ENCODE results near the gene EEFSEC.

DNA sequence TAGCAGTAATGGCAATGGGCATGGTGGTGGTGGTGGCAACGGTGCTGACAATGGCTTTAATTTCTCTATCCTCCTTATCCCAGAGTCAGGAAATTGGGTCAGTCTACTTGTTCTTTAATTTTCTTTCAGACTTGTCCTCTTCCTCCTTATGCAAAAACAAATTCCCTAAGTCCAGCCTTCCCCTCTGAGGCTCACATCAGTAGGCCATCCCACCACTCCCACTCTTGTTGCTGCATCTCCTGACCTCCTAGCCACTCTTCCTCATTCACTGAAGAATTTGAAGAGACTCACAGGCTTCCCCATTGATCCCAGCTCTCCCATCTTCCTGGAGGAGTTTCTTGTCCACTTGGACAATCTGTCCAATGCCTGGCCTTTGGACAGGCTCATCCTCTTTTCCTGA lies 293.5 kb downstream of the EEFSEC start:
- TF ChIP-seq, protein P1, sequence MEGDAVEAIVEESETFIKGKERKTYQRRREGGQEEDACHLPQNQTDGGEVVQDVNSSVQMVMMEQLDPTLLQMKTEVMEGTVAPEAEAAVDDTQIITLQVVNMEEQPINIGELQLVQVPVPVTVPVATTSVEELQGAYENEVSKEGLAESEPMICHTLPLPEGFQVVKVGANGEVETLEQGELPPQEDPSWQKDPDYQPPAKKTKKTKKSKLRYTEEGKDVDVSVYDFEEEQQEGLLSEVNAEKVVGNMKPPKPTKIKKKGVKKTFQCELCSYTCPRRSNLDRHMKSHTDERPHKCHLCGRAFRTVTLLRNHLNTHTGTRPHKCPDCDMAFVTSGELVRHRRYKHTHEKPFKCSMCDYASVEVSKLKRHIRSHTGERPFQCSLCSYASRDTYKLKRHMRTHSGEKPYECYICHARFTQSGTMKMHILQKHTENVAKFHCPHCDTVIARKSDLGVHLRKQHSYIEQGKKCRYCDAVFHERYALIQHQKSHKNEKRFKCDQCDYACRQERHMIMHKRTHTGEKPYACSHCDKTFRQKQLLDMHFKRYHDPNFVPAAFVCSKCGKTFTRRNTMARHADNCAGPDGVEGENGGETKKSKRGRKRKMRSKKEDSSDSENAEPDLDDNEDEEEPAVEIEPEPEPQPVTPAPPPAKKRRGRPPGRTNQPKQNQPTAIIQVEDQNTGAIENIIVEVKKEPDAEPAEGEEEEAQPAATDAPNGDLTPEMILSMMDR (conservative IDR thresholded peaks at IDR 0.05; ENCODE audit: low read length) = no peak
- no peak for TF ChIP-seq EZH2phosphoT487 (IDR thresholded peaks at IDR 0.05; ENCODE audit: borderline replicate concordance, low read depth, low read length)

All from OCI-LY7 (cell line).